Measurements from ENCODE around the gene SNX9. TPM values are rescaled to one million over a fixed set of nuclear protein-coding genes. Genes with fewer than 3 reads are reported as not detected.

Gene SNX9
- total RNA-seq, 6 donors from 2014 or later, result 13.6 to 31.6 (median 19.0) TPM

GRCh38 chr6:157961153-157961831 lies 138.2 kb downstream of the SNX9 start:
- H3K36me3 ChIP-seq, result no peaks in the 10 kb centered on the region
- H3K27me3 ChIP-seq, result no peaks in the 10 kb centered on the region
- no peak overlapping the region for H3K27ac ChIP-seq
- TF ChIP-seq POLR2A (IDR thresholded peaks at IDR 0.05) (no peak), POLR2AphosphoS5 (IDR thresholded peaks at IDR 0.05) (no peak), CTCF (IDR thresholded peaks at IDR 0.05) (no peak), EP300 (IDR thresholded peaks at IDR 0.05) (no peak)
- ATAC-seq (ENCODE audit: low FRiP score in 2 of 2) (no peak), DNase-seq (no peak)
- no peak overlapping the region for H3K4me3 ChIP-seq
- H3K9me3 ChIP-seq, result peaks cover 0 to 22% (median 21%) of the 10 kb centered on the region in 4 donors
- no peaks in the 10 kb centered on the region for H3K4me1 ChIP-seq
- WGBS, 2 donors, result 90 to 94% methylated on average over 5 of the region's 5 CpGs

GRCh38 chr6:157961832-157962575 lies 139.0 kb downstream of the SNX9 start:
- Histone ChIP-seq H3K4me1 (no peaks in the 10 kb centered on the region), H3K27ac (no peak overlapping the region), H3K27me3 (no peaks in the 10 kb centered on the region), H3K36me3 (no peaks in the 10 kb centered on the region), H3K4me3 (no peak overlapping the region), H3K9me3 (peaks cover 0 to 22% (median 21%) of the 10 kb centered on the region in 4 donors)
- WGBS, 2 donors, result 79 to 84% methylated on average over 13 of the region's 13 CpGs
- TF ChIP-seq EP300 (IDR thresholded peaks at IDR 0.05) (no peak), POLR2AphosphoS5 (IDR thresholded peaks at IDR 0.05) (no peak), POLR2A (IDR thresholded peaks at IDR 0.05) (no peak)
- no peak for ATAC-seq (ENCODE audit: low FRiP score in 2 of 2)
- no peak for DNase-seq

- no peak for DNase-seq
- no peaks in the 10 kb centered on the region for H3K36me3 ChIP-seq
- no peaks in the 10 kb centered on the region for H3K27me3 ChIP-seq
- TF ChIP-seq EP300 (IDR thresholded peaks at IDR 0.05) (no peak), POLR2AphosphoS5 (IDR thresholded peaks at IDR 0.05) (no peak), POLR2A (IDR thresholded peaks at IDR 0.05) (no peak), CTCF (IDR thresholded peaks at IDR 0.05) (no peak)
- H3K4me1 ChIP-seq, result no peaks in the 10 kb centered on the region
- ATAC-seq (ENCODE audit: low FRiP score in 2 of 2), result no peak
- no peak overlapping the region for H3K4me3 ChIP-seq
- H3K27ac ChIP-seq, result no peak overlapping the region
- WGBS, 2 donors, result 71 to 77% methylated on average over 12 of the region's 12 CpGs
- H3K9me3 ChIP-seq, result peaks cover 0 to 21% (median 19%) of the 10 kb centered on the region in 4 donors
These were observed 139.7 kb downstream of the SNX9 start for GRCh38 chr6:157962601-157963302.

GRCh38 chr6:157964100-157964499 lies 141.1 kb downstream of the SNX9 start:
- 38 to 69% methylated on average over 3 of the region's 3 CpGs for WGBS, 2 donors
- Histone ChIP-seq H3K27me3 (no peaks in the 10 kb centered on the region), H3K9me3 (peaks cover 0 to 11% (median 7%) of the 10 kb centered on the region in 4 donors), H3K36me3 (no peaks in the 10 kb centered on the region), H3K4me3 (no peak overlapping the region), H3K27ac (no peak overlapping the region), H3K4me1 (no peaks in the 10 kb centered on the region)
- ATAC-seq (ENCODE audit: low FRiP score in 2 of 2), result no peak
- DNase-seq, result no peak
- TF ChIP-seq CTCF (IDR thresholded peaks at IDR 0.05), result no peak
- TF ChIP-seq EP300 (IDR thresholded peaks at IDR 0.05), result no peak
- TF ChIP-seq POLR2A (IDR thresholded peaks at IDR 0.05), result no peak
- no peak for TF ChIP-seq POLR2AphosphoS5 (IDR thresholded peaks at IDR 0.05)

GRCh38 chr6:157965387-157965786 lies 142.3 kb downstream of the SNX9 start:
- ATAC-seq (ENCODE audit: low FRiP score in 2 of 2), result no peak
- no peaks in the 10 kb centered on the region for H3K36me3 ChIP-seq
- no peaks in the 10 kb centered on the region for H3K4me1 ChIP-seq
- WGBS, 2 donors, result 94 to 95% methylated on average over 3 of the region's 3 CpGs
- no peak overlapping the region for H3K4me3 ChIP-seq
- TF ChIP-seq POLR2A (IDR thresholded peaks at IDR 0.05), result no peak
- no peak for TF ChIP-seq EP300 (IDR thresholded peaks at IDR 0.05)
- TF ChIP-seq POLR2AphosphoS5 (IDR thresholded peaks at IDR 0.05), result no peak
- no peak for TF ChIP-seq CTCF (IDR thresholded peaks at IDR 0.05)
- H3K27ac ChIP-seq, result no peak overlapping the region
- H3K9me3 ChIP-seq, result no peaks in the 10 kb centered on the region
- DNase-seq, result no peak
- no peaks in the 10 kb centered on the region for H3K27me3 ChIP-seq

All from upper lobe of left lung (tissue), 6 donors.